Duodenal mucosa (tissue), 2 donors: ENCODE measurements around the gene GPR87.

ENCODE experiments used
- H3K27ac ChIP-seq: one replicate; pipeline ENCODE4 v1.7.0; 2013; ENCODE audit warnings: low read depth, low read length
- H3K27me3 ChIP-seq, 2 donors: one replicate each; pipeline ENCODE4 v1.7.0; 2013; ENCODE audit warnings: low read length in 2 of 2, control low read depth in 1 of 2; ENCODE audit not compliant: insufficient read depth in 2 of 2, control insufficient read depth in 1 of 2
- H3K36me3 ChIP-seq, 2 donors: one replicate each; pipeline ENCODE4 v1.7.0; 2013; ENCODE audit warnings: low read length in 2 of 2, control low read depth in 1 of 2; ENCODE audit not compliant: insufficient read depth in 2 of 2, control insufficient read depth in 1 of 2
- H3K4me1 ChIP-seq, 2 donors: one replicate each; pipeline ENCODE4 v1.7.0; 2013; ENCODE audit warnings: low read length in 2 of 2, control low read depth in 1 of 2; ENCODE audit not compliant: insufficient read depth in 2 of 2, control insufficient read depth in 1 of 2
- H3K4me3 ChIP-seq, 2 donors: one replicate each; pipeline ENCODE4 v1.7.0; 2013; ENCODE audit warnings: low read length in 2 of 2, low read depth in 1 of 2
- H3K9ac ChIP-seq, 2 donors: one replicate each; pipeline ENCODE4 v1.7.0; 2013; ENCODE audit warnings: low read length in 2 of 2, low read depth in 1 of 2
- H3K9me3 ChIP-seq, 2 donors: one replicate each; pipeline ENCODE4 v1.7.0; 2013; ENCODE audit warnings: low read length in 2 of 2, control low read depth in 1 of 2; ENCODE audit not compliant: control insufficient read depth in 1 of 2

GPR87 gene

GRCh38 chr3:151331696-151332095, 15.1 kb upstream of the GPR87 start:
- H3K36me3 ChIP-seq, result no peaks in the 10 kb centered on the region
- no peaks in the 10 kb centered on the region for H3K4me1 ChIP-seq
- H3K4me3 ChIP-seq, result no peak overlapping the region
- H3K27ac ChIP-seq, result no peak overlapping the region
- no peaks in the 10 kb centered on the region for H3K9me3 ChIP-seq
- H3K27me3 ChIP-seq, result no peaks in the 10 kb centered on the region
- no peak overlapping the region for H3K9ac ChIP-seq

DNA sequence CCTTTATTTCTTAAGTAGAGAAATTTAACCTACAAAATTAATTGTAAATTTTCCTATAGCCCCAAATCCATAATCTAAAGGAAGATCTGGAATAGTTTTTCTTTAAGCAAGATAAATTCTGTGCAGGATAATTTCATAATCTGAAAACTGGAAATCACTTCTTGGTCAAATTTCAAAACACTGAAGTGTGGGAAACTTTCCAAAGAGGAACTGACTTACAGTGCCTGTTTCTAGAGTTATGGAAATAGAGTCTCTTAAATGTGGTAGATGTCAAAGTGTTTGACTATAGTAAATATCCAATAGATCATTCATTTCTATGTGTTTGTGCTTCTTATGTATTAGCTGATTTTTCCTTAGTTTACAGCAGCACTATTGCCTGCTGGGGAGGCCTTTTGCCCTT, 14.3 kb upstream of the GPR87 start:
- H3K9ac ChIP-seq, result no peak overlapping the region
- no peak overlapping the region for H3K27ac ChIP-seq
- H3K4me3 ChIP-seq, result no peak overlapping the region
- H3K9me3 ChIP-seq, result no peaks in the 10 kb centered on the region
- H3K4me1 ChIP-seq, result no peaks in the 10 kb centered on the region
- H3K36me3 ChIP-seq, result no peaks in the 10 kb centered on the region
- H3K27me3 ChIP-seq, result no peaks in the 10 kb centered on the region

GRCh38 chr3:151330379-151330778, 13.8 kb upstream of the GPR87 start:
- H3K36me3 ChIP-seq, result no peaks in the 10 kb centered on the region
- H3K4me3 ChIP-seq, result no peak overlapping the region
- no peaks in the 10 kb centered on the region for H3K9me3 ChIP-seq
- no peaks in the 10 kb centered on the region for H3K27me3 ChIP-seq
- H3K9ac ChIP-seq, result no peak overlapping the region
- no peaks in the 10 kb centered on the region for H3K4me1 ChIP-seq
- H3K27ac ChIP-seq, result no peak overlapping the region

DNA sequence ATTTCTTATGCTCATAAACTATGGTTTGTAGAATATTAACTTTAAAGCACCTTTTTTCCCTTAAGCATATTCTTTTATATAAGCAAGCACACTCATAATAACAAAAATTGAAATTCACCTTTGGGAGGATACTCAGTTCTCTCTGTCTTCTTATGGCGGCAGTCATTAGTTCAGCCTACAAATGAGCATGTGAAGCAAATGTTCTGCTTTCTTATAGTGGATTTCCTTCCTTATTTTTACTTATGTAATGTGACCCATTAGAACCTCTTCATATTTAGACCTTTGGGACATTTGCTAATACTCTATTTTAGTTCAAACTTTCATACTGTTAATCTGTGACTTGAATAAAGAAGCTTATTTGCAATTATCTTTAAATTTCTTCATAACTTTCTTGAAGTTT, 12.7 kb upstream of the GPR87 start, which contains the start of gene P2RY13:
Gene P2RY13, minus strand, starts transcription at position 187 of the 400 bp plus-strand sequence. Its CDS starts 21 bp downstream, at position 166.
- H3K9ac ChIP-seq, result no peak within 1 kb of the TSS
- H3K36me3 ChIP-seq, result no peaks in the 10 kb centered on the region
- peak within 1 kb of the TSS; percentile 3 to 5 for H3K4me3 ChIP-seq
- no peak within 1 kb of the TSS for H3K27ac ChIP-seq
- H3K9me3 ChIP-seq, result no peaks in the 10 kb centered on the region
- no peaks in the 10 kb centered on the region for H3K27me3 ChIP-seq
- no peaks in the 10 kb centered on the region for H3K4me1 ChIP-seq

DNA sequence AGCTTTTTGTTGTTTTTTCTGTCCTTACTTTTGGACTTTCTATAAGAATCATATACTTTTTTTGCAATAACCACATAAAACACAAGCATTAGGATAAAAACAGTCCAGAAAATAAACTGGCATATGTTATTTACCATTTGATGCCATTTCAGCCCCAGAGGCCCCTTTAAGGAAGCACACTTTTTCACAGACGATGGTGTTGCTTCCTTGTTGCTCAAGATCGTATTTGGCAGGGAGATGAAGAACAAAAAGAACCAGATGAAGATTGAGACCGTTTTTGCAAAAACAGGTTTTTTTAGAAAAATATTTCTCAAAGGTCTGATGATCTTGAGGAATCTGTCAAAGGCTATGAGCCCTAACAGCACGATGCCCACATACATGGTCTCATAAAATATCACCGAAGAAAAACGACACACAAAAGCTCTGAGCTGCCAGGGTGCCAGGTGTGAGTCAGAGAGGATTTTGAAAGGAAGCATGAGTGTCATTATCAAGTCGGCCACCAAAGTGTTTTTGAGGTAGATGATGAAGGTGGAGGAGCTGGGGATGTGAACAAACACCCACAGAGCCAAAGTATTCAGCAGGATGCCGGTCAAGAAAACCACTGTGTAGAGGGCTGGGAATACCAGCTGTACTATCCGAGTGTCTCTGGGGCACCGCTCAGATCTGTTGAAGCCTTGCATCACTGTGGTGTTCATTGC, 11.8 kb upstream of the GPR87 start:
- H3K27me3 ChIP-seq, result no peaks in the 10 kb centered on the region
- no peak overlapping the region for H3K27ac ChIP-seq
- H3K9me3 ChIP-seq, result no peaks in the 10 kb centered on the region
- H3K4me1 ChIP-seq, result no peaks in the 10 kb centered on the region
- no peak overlapping the region for H3K9ac ChIP-seq
- H3K4me3 ChIP-seq, result peak overlapping the region; percentile 3 to 5
- H3K36me3 ChIP-seq, result no peaks in the 10 kb centered on the region

DNA sequence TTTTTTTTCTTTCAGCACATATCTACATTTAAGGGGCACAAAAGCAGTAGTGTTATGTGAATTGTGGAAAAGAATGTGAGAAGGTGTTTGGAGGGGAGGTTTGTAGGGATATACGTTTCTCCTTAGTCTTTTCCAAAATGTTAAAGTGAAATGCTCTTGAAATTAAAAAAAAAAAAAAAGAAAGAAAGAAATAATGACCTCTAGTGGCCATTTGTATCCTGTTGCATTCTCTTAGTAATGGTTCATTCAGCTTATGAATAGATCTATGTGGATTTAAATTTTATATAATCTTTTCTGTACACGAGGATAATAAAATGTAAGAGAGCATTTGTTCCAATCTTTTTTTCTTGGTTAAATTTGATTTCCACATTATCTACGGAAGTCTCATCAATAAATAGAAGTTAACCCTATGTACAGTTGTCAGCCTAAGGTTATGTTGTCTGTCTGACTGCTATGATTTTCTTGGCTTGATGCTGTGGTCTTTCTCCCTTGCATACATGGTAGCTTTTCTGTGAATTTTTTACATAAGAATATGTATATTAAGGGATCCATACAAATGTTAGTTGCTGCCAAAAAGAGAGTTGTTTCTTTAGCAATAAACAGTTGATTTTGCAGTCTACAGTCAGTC, 11.1 kb upstream of the GPR87 start:
- H3K27me3 ChIP-seq, result no peaks in the 10 kb centered on the region
- H3K9ac ChIP-seq, result no peak overlapping the region
- peak overlapping the region; percentile 3 to 45 for H3K4me3 ChIP-seq
- H3K9me3 ChIP-seq, result no peaks in the 10 kb centered on the region
- H3K36me3 ChIP-seq, result no peaks in the 10 kb centered on the region
- H3K27ac ChIP-seq, result no peak overlapping the region
- H3K4me1 ChIP-seq, result no peaks in the 10 kb centered on the region

- H3K27ac ChIP-seq, result no peak overlapping the region
- no peaks in the 10 kb centered on the region for H3K27me3 ChIP-seq
- H3K9me3 ChIP-seq, result no peaks in the 10 kb centered on the region
- H3K9ac ChIP-seq, result no peak overlapping the region
- no peaks in the 10 kb centered on the region for H3K36me3 ChIP-seq
- no peaks in the 10 kb centered on the region for H3K4me1 ChIP-seq
- H3K4me3 ChIP-seq, result no peak overlapping the region
Measured at GRCh38 chr3:151322511-151322910, 5.9 kb upstream of the GPR87 start.

GRCh38 chr3:151321526-151321925, 4.9 kb upstream of the GPR87 start:
- no peaks in the 10 kb centered on the region for H3K36me3 ChIP-seq
- H3K27me3 ChIP-seq, result no peaks in the 10 kb centered on the region
- no peaks in the 10 kb centered on the region for H3K4me1 ChIP-seq
- H3K4me3 ChIP-seq, result no peak overlapping the region
- no peaks in the 10 kb centered on the region for H3K9me3 ChIP-seq
- H3K9ac ChIP-seq, result no peak overlapping the region
- no peak overlapping the region for H3K27ac ChIP-seq

- Histone ChIP-seq H3K27ac (no peak overlapping the region), H3K27me3 (no peaks in the 10 kb centered on the region), H3K36me3 (no peaks in the 10 kb centered on the region), H3K4me3 (no peak overlapping the region), H3K4me1 (no peaks in the 10 kb centered on the region), H3K9ac (no peak overlapping the region), H3K9me3 (no peaks in the 10 kb centered on the region)
Measured at GRCh38 chr3:151320131-151320530, 3.5 kb upstream of the GPR87 start.

DNA sequence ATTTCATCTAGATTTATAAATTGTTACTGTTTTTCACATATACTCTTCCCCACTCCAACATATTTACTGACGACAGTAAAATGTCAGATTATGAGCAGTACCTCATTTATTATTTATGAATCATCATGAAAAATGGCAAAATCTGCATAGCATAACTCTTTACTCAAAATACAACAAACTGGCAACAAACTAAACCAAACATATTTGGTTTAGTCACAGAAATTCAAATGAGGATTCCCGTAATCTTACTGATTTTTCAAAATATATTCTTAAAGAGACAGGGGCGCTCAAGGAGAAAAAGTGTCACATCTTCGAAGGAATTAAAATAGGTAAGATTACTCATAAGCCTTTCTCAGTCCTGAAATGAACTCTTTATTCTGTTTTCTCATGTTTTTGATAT, 3.0 kb upstream of the GPR87 start:
- no peak overlapping the region for H3K9ac ChIP-seq
- H3K36me3 ChIP-seq, result no peaks in the 10 kb centered on the region
- H3K27ac ChIP-seq, result no peak overlapping the region
- no peaks in the 10 kb centered on the region for H3K9me3 ChIP-seq
- H3K27me3 ChIP-seq, result no peaks in the 10 kb centered on the region
- H3K4me3 ChIP-seq, result no peak overlapping the region
- H3K4me1 ChIP-seq, result no peaks in the 10 kb centered on the region
